GM23338 (cell line): ENCODE measurements around the gene IL20. TPM values are rescaled to one million over a fixed set of nuclear protein-coding genes. Genes with fewer than 3 reads are reported as not detected.

ENCODE experiments used
- ATAC-seq: fragments of 200-7000 bp; cut with Tn5 transposase; 3 replicates; pipeline ENCODE4 v1.9.1; 2020
- DNase-seq: peaks from one replicate; pipeline ENCODE4 v3.0.0-alpha.2; 2015; ENCODE audit warnings: low spot score
- H2AFZ ChIP-seq: fragments of 200-600 bp; sonication (generic); 2 replicates; pipeline ENCODE4 v1.8.0; 2016; ENCODE audit warnings: antibody characterized with exemption, mild to moderate bottlenecking, moderate library complexity
- H3F3A ChIP-seq: fragments of 200-600 bp; sonication (generic); replicated peaks from 2 replicates; pipeline ENCODE4 v1.8.0; 2017; ENCODE audit warnings: antibody characterized with exemption, mixed run types, low read depth
- H3K27ac ChIP-seq: fragments of 200-600 bp; sonication (generic); 2 replicates; pipeline ENCODE4 v1.6.1; 2016; ENCODE audit warnings: low read depth
- H3K27me3 ChIP-seq: fragments of 200-600 bp; sonication (generic); 2 replicates; pipeline ENCODE4 v1.8.0; 2016; ENCODE audit warnings: mild to moderate bottlenecking, mixed run types, moderate library complexity; ENCODE audit not compliant: insufficient read depth
- H3K36me3 ChIP-seq: fragments of 200-600 bp; sonication (generic); 2 replicates; pipeline ENCODE4 v1.8.0; 2016; ENCODE audit warnings: mild to moderate bottlenecking; ENCODE audit not compliant: insufficient read depth
- H3K4me1 ChIP-seq: fragments of 200-600 bp; sonication (generic); 2 replicates; pipeline ENCODE4 v1.8.0; 2016; ENCODE audit warnings: mild to moderate bottlenecking, moderate library complexity; ENCODE audit not compliant: insufficient read depth
- H3K4me2 ChIP-seq: fragments of 200-600 bp; sonication (generic); 2 replicates; pipeline ENCODE4 v1.7.1; 2017; ENCODE audit warnings: mixed run types
- H3K4me3 ChIP-seq: fragments of 200-600 bp; sonication (generic); 2 replicates; pipeline ENCODE4 v1.6.1; 2016; ENCODE audit warnings: mixed run types
- H3K79me2 ChIP-seq: fragments of 200-600 bp; sonication (generic); replicated peaks from 2 replicates; pipeline ENCODE4 v1.8.0; 2017; ENCODE audit warnings: mild to moderate bottlenecking; ENCODE audit not compliant: insufficient read depth
- H3K9me2 ChIP-seq: fragments of 200-600 bp; sonication (generic); 2 replicates; pipeline ENCODE4 v1.8.0; 2017; ENCODE audit not compliant: insufficient read depth
- H4K20me1 ChIP-seq: fragments of 200-600 bp; sonication (generic); replicated peaks from 2 replicates; pipeline ENCODE4 v1.8.0; 2017; ENCODE audit warnings: mild to moderate bottlenecking; ENCODE audit not compliant: insufficient read depth
- H3K27ac Mint-ChIP-seq: 2 replicates; pipeline ENCODE4 v1.8.0; 2020; ENCODE audit warnings: inconsistent platforms, mild to moderate bottlenecking, moderate library complexity, mixed read lengths
- H3K27me3 Mint-ChIP-seq: 3 replicates; pipeline ENCODE4 v1.8.0; 2022; ENCODE audit warnings: low read depth, mild to moderate bottlenecking, moderate library complexity, mixed read lengths, inconsistent platforms; ENCODE audit not compliant: insufficient read depth, poor library complexity
- H3K36me3 Mint-ChIP-seq: 3 replicates; pipeline ENCODE4 v1.8.0; 2021; ENCODE audit warnings: low read depth, mild to moderate bottlenecking, inconsistent platforms, moderate library complexity, mixed read lengths
- H3K4me1 Mint-ChIP-seq: 3 replicates; pipeline ENCODE4 v1.8.0; 2020; ENCODE audit warnings: mild to moderate bottlenecking, inconsistent platforms, mixed read lengths
- H3K4me3 Mint-ChIP-seq: 3 replicates; pipeline ENCODE4 v1.8.0; 2021; ENCODE audit warnings: moderate library complexity, mild to moderate bottlenecking, inconsistent platforms, mixed read lengths
- H3K9me3 Mint-ChIP-seq: 3 replicates; pipeline ENCODE4 v1.8.0; 2020; ENCODE audit warnings: moderate library complexity, mild to moderate bottlenecking, inconsistent platforms, mixed read lengths
- CREB1 ChIP-seq: fragments of 250-450 bp; sonication (Bioruptor Pico); IDR thresholded peaks from 2 replicates; pipeline ENCODE4 v1.5.0; 2020; ENCODE audit warnings: low read depth, mild to moderate bottlenecking, moderate library complexity
- CTCF ChIP-seq, 2 experiments: fragments of 200-600 bp in 1 of 2; sonication (generic) in 1 of 2; conservative IDR thresholded peaks; 2 replicates each; pipeline versions ENCODE4 v1.5.1 to v1.6.1; 2016 to 2017; ENCODE audit warnings: antibody characterized with exemption in 2 of 2, low read depth in 2 of 2, mild to moderate bottlenecking in 2 of 2, moderate library complexity in 1 of 2
- EZH2phosphoT487 ChIP-seq: fragments of 200-600 bp; sonication (generic); IDR thresholded peaks from one replicate; pipeline ENCODE4 v1.8.1; 2018; ENCODE audit warnings: antibody characterized with exemption; ENCODE audit not compliant: unreplicated experiment
- JUNB ChIP-seq: IDR thresholded peaks from one replicate; pipeline ENCODE4 v1.6.1; 2016; ENCODE audit warnings: antibody characterized with exemption; ENCODE audit not compliant: unreplicated experiment
- NANOG ChIP-seq: IDR thresholded peaks from 2 replicates; pipeline ENCODE4 v1.6.1; 2016; ENCODE audit warnings: antibody characterized with exemption, borderline replicate concordance
- POLR2AphosphoS5 ChIP-seq: IDR thresholded peaks from 2 replicates; pipeline ENCODE4 v1.6.1; 2016; ENCODE audit warnings: antibody characterized with exemption, low read depth
- REST ChIP-seq: IDR thresholded peaks from one replicate; pipeline ENCODE4 v1.6.1; 2018; ENCODE audit warnings: antibody characterized with exemption; ENCODE audit not compliant: unreplicated experiment
- STAT1 ChIP-seq: IDR thresholded peaks from one replicate; pipeline ENCODE4 v1.6.1; 2016; ENCODE audit warnings: antibody characterized with exemption; ENCODE audit not compliant: unreplicated experiment
- ZNF331 ChIP-seq: fragments of 250-450 bp; sonication (Bioruptor Pico); IDR thresholded peaks from 2 replicates; pipeline ENCODE4 v1.5.0; 2020; ENCODE audit warnings: low read depth, mild to moderate bottlenecking, moderate library complexity
- ZNF462 ChIP-seq: fragments of 250-450 bp; sonication (Bioruptor Pico); IDR thresholded peaks from 2 replicates; pipeline ENCODE4 v1.5.0; 2020; ENCODE audit warnings: mild to moderate bottlenecking, moderate library complexity
- polyA plus RNA-seq: library from polyadenylated mRNA; unstranded; fragments of >200 nt; fragmentation: Nextera tagmentation; extraction: Ambion mirVana; gene quantifications from 2 replicates; pipeline ENCODE4 v1.2.1, GENCODE V29; 2016
- total RNA-seq: library from RNA; depleted of rRNA; stranded (reverse); fragments of >200 nt; shearing (Covaris generic); gene quantifications from 2 replicates; pipeline ENCODE4 v1.2.3, GENCODE V29; 2014
- TF ChIP-seq, protein P1 (sequence below): IDR thresholded peaks from 2 replicates; pipeline ENCODE4 v1.6.1; 2016; ENCODE audit warnings: antibody characterized with exemption

Gene IL20
- total and polyA plus RNA-seq, 2 experiments from 2014 or later: not detected

DNA sequence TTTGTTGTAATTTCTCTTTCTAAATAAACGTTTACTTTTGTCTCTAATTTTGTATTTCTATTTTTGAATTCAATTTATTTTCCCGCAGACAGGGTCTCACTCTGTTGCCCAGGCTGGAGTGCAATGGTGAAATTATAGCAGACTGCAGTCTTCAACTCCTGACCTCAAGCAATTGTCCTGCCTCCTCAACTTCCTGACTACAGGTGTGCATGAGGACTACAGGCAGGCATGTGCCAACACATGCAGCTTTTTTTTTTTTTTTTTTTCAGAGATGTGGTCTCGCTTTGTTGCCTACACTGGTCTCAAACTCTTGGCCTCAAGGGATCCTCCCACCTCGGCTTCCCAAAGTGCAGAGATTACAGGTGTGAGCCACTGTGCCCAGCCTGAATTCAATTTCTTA lies 36.7 kb upstream of the IL20 start (continued):
- TF ChIP-seq REST (no peak), POLR2AphosphoS5 (no peak), NANOG (no peak), JUNB (no peak), STAT1 (no peak)

- Histone ChIP-seq H3K27ac (no peak overlapping the region), H4K20me1 (no peaks in the 10 kb centered on the region), H3K4me1 (no peaks in the 10 kb centered on the region; the same call in none of the 2 replicates), H3K4me3 (no peak overlapping the region), H3K27me3 (no peaks in the 10 kb centered on the region), H2AFZ (peak overlapping the region; percentile 11; the same call in 1 of the 2 replicates), H3K79me2 (no peaks in the 10 kb centered on the region), H3F3A (no peaks in the 10 kb centered on the region), H3K4me2 (no peak overlapping the region), H3K36me3 (no peaks in the 10 kb centered on the region), H3K9me2 (no peaks in the 10 kb centered on the region)
- ATAC-seq: no peak
- no peak for DNase-seq
- no peaks in the 10 kb centered on the region for H3K9me3 Mint-ChIP-seq
- no peak overlapping the region for H3K4me3 Mint-ChIP-seq
- H3K4me1 Mint-ChIP-seq: peaks cover 5% of the 10 kb centered on the region; the same call in 1 of the 3 replicates
- peaks cover 1% of the 10 kb centered on the region for H3K27me3 Mint-ChIP-seq
- no peak overlapping the region for H3K27ac Mint-ChIP-seq
- H3K36me3 Mint-ChIP-seq: no peaks in the 10 kb centered on the region
- TF ChIP-seq, protein P1, sequence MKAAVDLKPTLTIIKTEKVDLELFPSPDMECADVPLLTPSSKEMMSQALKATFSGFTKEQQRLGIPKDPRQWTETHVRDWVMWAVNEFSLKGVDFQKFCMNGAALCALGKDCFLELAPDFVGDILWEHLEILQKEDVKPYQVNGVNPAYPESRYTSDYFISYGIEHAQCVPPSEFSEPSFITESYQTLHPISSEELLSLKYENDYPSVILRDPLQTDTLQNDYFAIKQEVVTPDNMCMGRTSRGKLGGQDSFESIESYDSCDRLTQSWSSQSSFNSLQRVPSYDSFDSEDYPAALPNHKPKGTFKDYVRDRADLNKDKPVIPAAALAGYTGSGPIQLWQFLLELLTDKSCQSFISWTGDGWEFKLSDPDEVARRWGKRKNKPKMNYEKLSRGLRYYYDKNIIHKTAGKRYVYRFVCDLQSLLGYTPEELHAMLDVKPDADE: no peak
- TF ChIP-seq CREB1 (CRISPR knock-in tag) (no peak), NANOG (no peak), STAT1 (no peak), EZH2phosphoT487 (no peak), ZNF462 (CRISPR knock-in tag) (no peak), ZNF331 (CRISPR knock-in tag) (no peak), JUNB (no peak), CTCF (conservative IDR thresholded peaks at IDR 0.05; ENCODE audit: low read depth in 2 of 2) (no peak)
Measured at GRCh38 chr1:206829282-206829681, 36.1 kb upstream of the IL20 start.
